WI38 (cell line): Measurements from ENCODE around the gene BBS12.

Experiments used
- H3K4me3 ChIP-seq: 2 replicates; pipeline ENCODE4 v1.5.1; 2011; ENCODE audit warnings: low read depth, mild to moderate bottlenecking, control low read depth, low read length
- TF ChIP-seq, protein P1 (sequence below): IDR thresholded peaks from 2 replicates; pipeline ENCODE4 v1.5.1; 2012; ENCODE audit warnings: low read depth, mild to moderate bottlenecking, control low read depth, low read length

BBS12 gene

GRCh38 chr4:122749704-122750454 lies 17.4 kb downstream of the BBS12 start:
- H3K4me3 ChIP-seq, result no peak overlapping the region
- TF ChIP-seq, protein P1, sequence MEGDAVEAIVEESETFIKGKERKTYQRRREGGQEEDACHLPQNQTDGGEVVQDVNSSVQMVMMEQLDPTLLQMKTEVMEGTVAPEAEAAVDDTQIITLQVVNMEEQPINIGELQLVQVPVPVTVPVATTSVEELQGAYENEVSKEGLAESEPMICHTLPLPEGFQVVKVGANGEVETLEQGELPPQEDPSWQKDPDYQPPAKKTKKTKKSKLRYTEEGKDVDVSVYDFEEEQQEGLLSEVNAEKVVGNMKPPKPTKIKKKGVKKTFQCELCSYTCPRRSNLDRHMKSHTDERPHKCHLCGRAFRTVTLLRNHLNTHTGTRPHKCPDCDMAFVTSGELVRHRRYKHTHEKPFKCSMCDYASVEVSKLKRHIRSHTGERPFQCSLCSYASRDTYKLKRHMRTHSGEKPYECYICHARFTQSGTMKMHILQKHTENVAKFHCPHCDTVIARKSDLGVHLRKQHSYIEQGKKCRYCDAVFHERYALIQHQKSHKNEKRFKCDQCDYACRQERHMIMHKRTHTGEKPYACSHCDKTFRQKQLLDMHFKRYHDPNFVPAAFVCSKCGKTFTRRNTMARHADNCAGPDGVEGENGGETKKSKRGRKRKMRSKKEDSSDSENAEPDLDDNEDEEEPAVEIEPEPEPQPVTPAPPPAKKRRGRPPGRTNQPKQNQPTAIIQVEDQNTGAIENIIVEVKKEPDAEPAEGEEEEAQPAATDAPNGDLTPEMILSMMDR, result no peak

DNA sequence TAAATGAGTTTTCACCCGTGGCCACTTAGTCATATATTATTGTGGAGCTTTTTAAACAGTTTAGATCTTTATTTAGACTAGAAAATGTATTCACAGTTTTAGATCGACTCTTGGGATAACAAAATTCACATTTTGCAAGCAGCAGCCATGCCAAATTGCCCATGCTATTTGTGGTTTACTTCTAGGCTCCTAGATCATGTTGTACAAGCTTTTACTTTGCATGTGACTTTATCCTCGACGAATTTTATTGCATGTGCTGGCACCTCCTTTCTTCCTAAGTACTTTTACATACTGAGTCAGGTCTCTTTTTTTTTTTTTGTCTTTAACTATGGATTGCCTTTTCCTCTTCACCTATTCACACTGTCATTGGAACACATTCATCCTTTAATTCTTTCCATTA lies 23.2 kb downstream of the BBS12 start:
- no peak overlapping the region for H3K4me3 ChIP-seq
- TF ChIP-seq, protein P1, result no peak

- H3K4me3 ChIP-seq, result no peak overlapping the region
- TF ChIP-seq, protein P1, result peak; percentile 31; the same call in 1 of the 2 replicates
Measured at GRCh38 chr4:122758033-122758432, 25.5 kb downstream of the BBS12 start.

DNA sequence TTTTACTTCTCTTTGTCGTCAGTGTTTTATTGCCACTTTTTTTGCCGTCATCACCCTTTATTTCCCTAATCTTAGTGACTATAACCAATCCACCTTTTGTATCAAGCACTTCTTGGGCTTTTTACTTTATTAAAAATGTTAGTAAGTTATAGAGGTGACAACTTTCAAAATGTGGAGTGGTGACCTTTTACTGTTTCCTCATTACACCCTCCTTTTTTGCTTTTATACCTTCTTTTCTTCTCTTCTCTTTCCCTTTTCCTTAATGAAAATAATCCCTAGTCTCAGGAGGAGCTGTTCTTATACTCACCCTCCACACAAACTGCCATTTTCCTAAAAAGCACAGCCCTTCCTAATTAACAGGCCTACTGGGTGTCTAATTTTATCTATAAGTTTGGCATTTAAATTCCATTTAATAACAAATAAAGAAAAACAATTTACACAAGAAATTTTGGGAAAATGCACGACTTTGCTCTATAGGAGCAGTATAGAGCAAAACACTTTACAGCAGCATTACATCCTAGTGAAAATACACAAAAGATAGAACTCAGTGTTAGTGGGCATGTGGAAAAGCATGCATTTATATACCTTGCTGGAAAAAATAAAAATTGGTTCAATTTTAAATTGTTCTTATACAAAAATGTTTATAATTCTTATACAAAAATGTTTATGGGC lies 27.3 kb downstream of the BBS12 start:
- TF ChIP-seq, protein P1, result peak; percentile 45; the same call in 1 of the 2 replicates
- H3K4me3 ChIP-seq, result no peak overlapping the region

- TF ChIP-seq, protein P1, result no peak
- H3K4me3 ChIP-seq, result no peak overlapping the region
Measured at GRCh38 chr4:122762520-122762919, 30.0 kb downstream of the BBS12 start.

DNA sequence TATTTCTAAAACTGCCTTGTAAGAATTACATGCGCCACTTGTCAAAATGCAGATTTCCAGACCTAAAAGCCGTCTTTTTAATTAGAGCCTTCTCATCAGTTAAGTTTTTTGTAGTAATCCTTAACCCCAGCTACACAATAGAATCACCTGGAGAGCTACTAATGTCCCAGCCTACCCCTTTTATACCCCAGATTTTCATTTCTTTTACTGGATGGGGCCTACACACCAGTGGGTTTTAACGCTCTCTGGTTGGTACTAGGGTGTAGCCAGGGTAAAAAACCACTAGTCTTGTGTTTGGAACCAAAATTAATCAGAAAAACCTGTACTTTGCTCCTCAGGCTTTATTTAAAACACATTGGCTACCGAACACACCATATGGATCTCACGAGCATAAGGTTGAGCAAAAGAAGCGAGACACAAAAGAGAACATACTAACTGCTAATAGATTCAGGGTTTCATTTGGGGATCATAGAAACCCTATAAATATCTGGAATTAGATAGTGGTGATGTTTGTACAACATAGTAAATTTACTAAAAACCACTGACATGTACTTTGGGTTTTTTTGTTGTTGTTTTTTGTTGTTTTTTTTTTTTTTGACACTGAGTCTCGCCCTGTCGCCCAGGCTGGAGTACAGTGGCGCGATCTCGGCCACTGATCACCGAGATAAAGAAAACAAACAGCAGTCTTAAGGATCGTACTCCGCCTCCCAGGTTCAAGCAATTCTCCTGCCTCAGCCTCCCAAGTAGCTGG lies 30.6 kb downstream of the BBS12 start:
- H3K4me3 ChIP-seq, result no peak overlapping the region
- TF ChIP-seq, protein P1, result no peak
